Mucosa of descending colon (tissue), 3 donors: ENCODE data around the gene SND1. TPM values are rescaled to one million over a fixed set of nuclear protein-coding genes. Genes with fewer than 3 reads are reported as not detected.

Experiments
- ATAC-seq: fragments of 200-7000 bp; cut with Tn5 transposase; one replicate; pipeline ENCODE4 v1.9.1; 2020; ENCODE audit warnings: mild to moderate bottlenecking, moderate library complexity
- DNase-seq, 3 donors: peaks; one replicate each; pipeline ENCODE4 v3.0.0-alpha.2; 2020
- H3K36me3 ChIP-seq: fragments of 200-600 bp; one replicate; pipeline ENCODE4 v1.8.0; 2021; ENCODE audit warnings: low read depth, mild to moderate bottlenecking
- H3K4me1 ChIP-seq: fragments of 200-600 bp; one replicate; pipeline ENCODE4 v1.8.0; 2021; ENCODE audit warnings: low read depth, mild to moderate bottlenecking
- H3K4me3 ChIP-seq: fragments of 200-600 bp; one replicate; pipeline ENCODE4 v1.8.0; 2021; ENCODE audit warnings: mild to moderate bottlenecking
- H3K9me3 ChIP-seq: fragments of 200-600 bp; one replicate; pipeline ENCODE4 v1.8.0; 2021; ENCODE audit warnings: mild to moderate bottlenecking
- intact Hi-C, 2 donors: fragments of 100-400 bp; cut with DNase I in 1 of 2; cut with micrococcal nuclease in 1 of 2; formaldehyde crosslinking; loops; one replicate each; pipeline versions ENCODE4 v1.11.0 to v1.11.1; 2022; cut with DNase I, micrococcal nuclease
- total RNA-seq, 3 donors: library from RNA; stranded (reverse); fragmentation: NEBNext Ultra II Directional in 2 of 3; extraction: Animal tissue kit (Norgen Biotek cat#: 25700) in 2 of 3; gene quantifications; one replicate each; pipeline versions ENCODE4 v1.2.1 to v1.2.4, GENCODE V29; 2021 to 2023
- TF ChIP-seq, protein P1 (sequence below): fragments of 200-600 bp; IDR thresholded peaks from one replicate; pipeline ENCODE4 v1.8.0; 2022; ENCODE audit warnings: antibody characterized with exemption, mild to moderate bottlenecking
- donor health status: DM: no; HTN: no; CAD: no; lungs with moderate emphysema.
- donor health status: DM: no; HTN: no; CAD: no.
- donor health status: DM: no; HTN: yes; CAD: no.

SND1 gene
- total RNA-seq, 3 donors from 2014 or later, result 99.0 to 131 (median 106) TPM

DNA sequence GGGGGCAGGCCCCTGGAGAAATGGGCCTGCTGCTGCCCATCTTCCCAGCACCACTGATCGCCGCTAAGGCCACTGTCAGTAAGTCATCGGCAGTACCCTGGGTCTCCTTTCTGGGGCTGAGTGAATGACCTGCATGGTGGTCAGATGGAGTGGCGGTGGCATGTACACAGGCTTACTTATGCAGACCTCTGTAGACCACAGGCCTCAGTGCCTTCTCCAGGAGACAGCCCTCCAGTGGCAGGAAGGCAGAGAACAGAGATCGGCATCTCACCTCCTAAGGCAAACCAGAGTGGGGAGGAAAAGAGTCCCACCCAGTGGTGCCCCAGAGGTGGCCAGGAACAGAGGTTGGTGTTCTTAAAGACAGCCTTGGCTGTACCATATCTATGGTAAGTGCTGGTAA lies 402.0 kb downstream of the SND1 start:
- no peaks in the 10 kb centered on the region for H3K9me3 ChIP-seq
- ATAC-seq (no peak), DNase-seq (no peak)
- H3K4me1 ChIP-seq, result no peaks in the 10 kb centered on the region
- H3K4me3 ChIP-seq, result no peak overlapping the region
- intact Hi-C loops, result no loop called here
- H3K36me3 ChIP-seq, result no peaks in the 10 kb centered on the region
- TF ChIP-seq, protein P1, sequence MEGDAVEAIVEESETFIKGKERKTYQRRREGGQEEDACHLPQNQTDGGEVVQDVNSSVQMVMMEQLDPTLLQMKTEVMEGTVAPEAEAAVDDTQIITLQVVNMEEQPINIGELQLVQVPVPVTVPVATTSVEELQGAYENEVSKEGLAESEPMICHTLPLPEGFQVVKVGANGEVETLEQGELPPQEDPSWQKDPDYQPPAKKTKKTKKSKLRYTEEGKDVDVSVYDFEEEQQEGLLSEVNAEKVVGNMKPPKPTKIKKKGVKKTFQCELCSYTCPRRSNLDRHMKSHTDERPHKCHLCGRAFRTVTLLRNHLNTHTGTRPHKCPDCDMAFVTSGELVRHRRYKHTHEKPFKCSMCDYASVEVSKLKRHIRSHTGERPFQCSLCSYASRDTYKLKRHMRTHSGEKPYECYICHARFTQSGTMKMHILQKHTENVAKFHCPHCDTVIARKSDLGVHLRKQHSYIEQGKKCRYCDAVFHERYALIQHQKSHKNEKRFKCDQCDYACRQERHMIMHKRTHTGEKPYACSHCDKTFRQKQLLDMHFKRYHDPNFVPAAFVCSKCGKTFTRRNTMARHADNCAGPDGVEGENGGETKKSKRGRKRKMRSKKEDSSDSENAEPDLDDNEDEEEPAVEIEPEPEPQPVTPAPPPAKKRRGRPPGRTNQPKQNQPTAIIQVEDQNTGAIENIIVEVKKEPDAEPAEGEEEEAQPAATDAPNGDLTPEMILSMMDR, result no peak

DNA sequence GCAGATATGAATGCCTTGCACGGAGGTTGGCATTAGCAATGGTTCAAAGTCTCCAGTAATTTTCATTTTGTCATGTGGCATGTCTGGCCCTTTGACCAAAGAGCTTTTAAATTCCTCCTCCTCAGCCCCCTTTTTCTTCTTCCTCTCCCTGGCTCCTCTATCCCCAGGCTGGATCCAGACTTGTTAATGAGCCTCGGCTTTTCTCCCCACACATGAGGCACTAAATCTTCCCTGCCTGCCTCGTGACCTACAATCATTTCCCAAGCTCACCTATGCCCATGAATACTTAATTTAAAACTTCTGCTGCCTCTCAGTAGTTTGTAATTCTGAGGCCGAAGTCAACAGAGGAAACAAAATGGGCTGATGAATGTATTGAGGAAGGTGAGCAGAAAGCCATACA lies 402.5 kb downstream of the SND1 start:
- no peak for ATAC-seq
- Histone ChIP-seq H3K4me3 (no peak overlapping the region), H3K9me3 (no peaks in the 10 kb centered on the region), H3K4me1 (no peaks in the 10 kb centered on the region), H3K36me3 (no peaks in the 10 kb centered on the region)
- TF ChIP-seq, protein P1, result no peak
- DNase-seq, result no peak
- intact Hi-C loops, result no loop called here

DNA sequence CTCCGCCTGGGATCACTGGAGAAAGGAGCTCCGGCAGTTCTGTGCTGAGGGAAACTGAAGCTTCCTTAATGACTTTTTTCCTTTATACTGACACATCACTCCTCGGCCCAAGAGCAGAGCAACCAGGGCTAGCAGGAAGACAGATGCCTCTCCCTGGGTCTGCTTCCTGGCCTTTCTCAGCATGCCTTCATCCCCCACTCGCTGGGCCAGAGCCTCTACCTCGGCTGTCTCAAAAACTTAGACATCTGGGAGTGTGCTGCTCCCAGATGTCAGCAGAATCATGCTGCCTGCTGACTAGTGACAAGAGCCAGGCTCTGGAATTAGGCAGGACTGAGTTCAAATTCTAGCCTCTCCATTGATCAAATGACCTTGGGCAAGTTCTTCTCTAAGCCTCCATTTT lies 403.6 kb downstream of the SND1 start:
- ATAC-seq, result no peak

DNA sequence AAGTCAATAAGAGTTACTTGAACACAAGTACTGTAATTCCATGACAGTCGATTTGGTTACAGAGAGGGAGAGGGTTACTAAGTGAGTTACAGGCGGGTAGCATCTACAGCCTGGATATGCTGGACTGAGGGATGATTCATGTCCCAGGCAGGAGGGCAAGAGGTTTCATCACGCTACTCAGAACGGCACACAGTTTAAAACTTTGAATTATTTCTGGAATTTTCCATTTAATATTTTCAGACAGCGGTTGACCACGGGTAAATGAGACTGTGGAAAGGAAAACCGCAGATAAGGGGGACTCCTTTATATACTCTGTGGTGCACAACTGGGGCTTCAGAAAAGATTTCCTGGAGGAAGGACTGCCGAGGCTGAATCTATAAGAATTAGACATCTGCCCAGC lies 404.9 kb downstream of the SND1 start:
- TF ChIP-seq, protein P1, result no peak
- H3K4me1 ChIP-seq, result no peaks in the 10 kb centered on the region
- H3K36me3 ChIP-seq, result no peaks in the 10 kb centered on the region
- no peak for ATAC-seq
- no peak for DNase-seq
- intact Hi-C loops, result no loop called here
- no peaks in the 10 kb centered on the region for H3K9me3 ChIP-seq
- no peak overlapping the region for H3K4me3 ChIP-seq

More for the DNA sequence above, 403.6 kb downstream of the SND1 start:
- intact Hi-C loops, result no loop called here
- DNase-seq, result no peak
- TF ChIP-seq, protein P1, result no peak
- Histone ChIP-seq H3K9me3 (no peaks in the 10 kb centered on the region), H3K4me1 (no peaks in the 10 kb centered on the region), H3K36me3 (no peaks in the 10 kb centered on the region), H3K4me3 (no peak overlapping the region)

DNA sequence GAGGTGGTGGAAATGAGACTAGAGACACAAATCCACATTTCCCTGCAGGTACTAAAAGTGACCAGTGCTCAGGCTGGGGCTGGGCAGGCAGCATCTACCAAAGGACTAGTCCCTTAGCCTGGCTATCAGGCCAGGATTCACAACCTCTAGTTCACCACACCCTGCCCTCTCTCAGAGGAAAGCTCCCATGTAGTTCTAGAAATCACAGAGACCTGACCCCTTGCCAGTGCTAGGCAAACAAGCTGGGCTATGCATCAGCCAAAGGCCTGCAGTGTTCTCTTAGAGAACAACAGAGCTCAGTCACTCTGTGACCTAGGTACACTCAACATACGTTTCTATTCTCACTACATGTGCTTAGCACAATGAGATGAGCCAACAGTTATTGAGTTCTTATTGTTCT lies 405.9 kb downstream of the SND1 start:
- no peaks in the 10 kb centered on the region for H3K4me1 ChIP-seq
- intact Hi-C loops, result no loop called here
- TF ChIP-seq, protein P1, result no peak
- no peak for DNase-seq
- H3K9me3 ChIP-seq, result no peaks in the 10 kb centered on the region
- ATAC-seq, result no peak
- H3K36me3 ChIP-seq, result no peaks in the 10 kb centered on the region
- H3K4me3 ChIP-seq, result no peak overlapping the region
